SHP77 treated with DMSO at 0.1 percent for 48 hours (cell line): Measurements from ENCODE around the gene CSF2RB.

ENCODE experiments used
- DNase-seq: peaks from one replicate; lab custom pipeline; 2025; lab: John Stamatoyannopoulos, UW

The CSF2RB gene

DNA sequence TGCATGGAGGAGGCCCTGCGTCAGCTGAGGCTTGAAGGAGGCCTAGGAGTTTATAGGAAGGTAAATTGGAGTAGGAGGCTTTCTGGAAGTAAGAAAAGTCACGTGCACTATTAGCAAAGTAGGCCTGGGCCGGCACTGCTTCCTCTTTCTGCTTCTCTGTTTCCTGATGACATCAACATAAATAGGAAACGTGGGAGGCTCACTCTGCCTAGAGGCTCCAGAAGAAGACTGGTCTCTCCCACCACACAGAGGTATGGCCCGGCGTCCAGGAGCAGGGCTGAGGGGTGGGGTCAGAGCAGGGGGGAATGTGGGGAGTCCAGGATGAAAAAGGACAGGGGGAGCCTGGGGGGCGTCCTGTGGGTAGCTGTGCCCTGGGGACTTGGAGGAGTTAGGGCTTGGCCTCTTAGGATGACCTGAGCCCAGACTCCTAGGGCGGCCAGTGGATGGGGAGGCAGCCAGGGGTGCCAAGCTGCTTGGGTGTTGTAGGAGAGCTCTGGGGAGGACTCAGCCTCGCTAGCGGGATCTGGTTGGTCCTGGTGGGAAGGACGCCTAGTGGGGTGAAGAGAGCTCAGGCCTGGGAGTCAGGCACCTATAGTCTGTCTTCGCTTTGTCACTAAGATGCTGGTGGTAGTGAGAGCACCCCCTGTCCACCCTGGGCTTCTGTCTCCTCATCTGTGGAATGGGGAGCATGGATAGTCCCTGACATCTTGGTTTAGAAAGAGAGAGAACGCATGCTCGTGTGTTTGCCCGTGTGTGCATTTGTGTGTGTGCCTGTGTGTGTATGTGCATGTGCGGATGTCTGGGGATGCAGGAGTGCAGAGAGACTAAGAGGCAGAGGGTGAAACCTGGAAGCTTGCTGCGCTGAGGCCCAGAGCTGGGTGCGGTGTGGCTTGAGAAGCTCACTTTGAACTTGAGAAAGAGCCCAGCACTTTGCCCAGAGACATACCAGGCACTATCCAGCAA is at the start of gene CSF2RB:
TSS of gene CSF2RB (plus strand) at position 202 of the 963 bp plus-strand sequence. CDS start 8,580 bp downstream, outside the sequence.
- DNase-seq, result no peak

DNA sequence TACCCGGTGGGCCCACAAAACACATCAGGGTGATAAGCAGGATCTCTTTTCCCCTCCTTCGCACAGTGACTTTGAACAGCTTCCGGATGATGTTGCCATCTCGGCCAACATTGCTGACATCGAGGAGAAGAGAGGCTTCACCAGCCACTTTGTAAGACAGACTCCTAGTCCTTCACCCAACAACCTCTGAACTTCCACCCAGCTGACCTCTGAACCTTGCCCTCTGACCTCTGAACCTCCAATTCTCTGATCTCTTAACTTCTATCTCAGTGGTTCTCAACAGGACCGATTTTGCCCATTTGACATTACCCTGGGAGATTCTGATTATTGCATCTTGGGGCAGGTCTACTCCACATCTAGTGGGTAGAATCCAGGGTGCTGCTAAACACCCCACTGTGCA is 49.4 kb upstream of the CSF2RB start:
- no peak for DNase-seq

DNA sequence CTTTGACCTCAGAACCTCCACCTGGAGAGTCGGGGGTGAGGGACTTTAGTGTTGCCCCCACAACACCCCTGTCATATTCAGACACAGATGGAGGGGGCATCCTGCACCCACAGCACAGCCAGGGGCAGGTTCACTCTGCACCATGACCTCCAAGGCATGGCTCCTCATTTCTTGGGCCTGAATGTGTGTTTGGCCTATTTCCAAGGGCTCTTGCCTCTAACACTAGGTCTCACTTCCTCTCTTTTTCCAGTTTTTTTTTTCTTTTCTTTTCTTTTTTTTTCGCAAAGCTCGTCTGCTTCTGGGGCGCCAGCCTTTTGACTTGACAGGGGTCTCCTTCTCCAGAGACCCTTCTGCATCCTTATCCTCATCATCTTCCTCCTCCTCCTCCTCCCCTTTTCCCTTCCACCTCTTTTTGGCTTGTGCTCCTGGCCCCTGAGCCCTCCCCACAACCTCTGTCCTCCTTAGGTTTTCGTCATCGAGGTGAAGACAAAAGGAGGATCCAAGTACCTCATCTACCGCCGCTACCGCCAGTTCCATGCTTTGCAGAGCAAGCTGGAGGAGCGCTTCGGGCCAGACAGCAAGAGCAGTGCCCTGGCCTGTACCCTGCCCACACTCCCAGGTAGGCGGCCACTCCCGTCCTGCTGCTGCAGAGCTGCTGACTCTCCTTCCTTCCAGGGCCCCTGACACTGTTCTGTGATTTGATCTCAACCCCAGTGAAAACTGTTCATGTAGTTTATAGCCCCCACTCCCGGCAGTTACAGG is 48.8 kb upstream of the CSF2RB start:
- no peak for DNase-seq

DNA sequence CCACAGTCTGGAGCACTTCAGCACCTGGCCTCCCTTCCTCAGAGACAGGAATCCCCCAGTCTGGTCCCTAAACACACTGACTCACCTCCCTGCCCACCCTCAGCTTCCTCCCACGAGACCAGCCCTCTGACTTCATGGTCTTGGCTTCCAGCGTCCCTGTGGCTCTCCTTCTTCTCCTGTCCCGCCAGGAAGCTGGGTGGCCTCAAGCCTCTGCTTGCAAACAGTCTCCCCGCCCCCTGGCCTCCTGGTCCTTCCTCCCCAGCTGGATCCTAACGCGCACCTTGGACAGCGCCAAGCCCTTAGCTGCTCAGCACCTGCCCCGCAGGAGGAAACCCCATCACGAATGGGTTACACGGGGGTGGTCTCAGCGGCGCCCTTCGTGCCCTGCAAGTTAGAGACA is 48.1 kb upstream of the CSF2RB start:
- DNase-seq, result no peak

DNA sequence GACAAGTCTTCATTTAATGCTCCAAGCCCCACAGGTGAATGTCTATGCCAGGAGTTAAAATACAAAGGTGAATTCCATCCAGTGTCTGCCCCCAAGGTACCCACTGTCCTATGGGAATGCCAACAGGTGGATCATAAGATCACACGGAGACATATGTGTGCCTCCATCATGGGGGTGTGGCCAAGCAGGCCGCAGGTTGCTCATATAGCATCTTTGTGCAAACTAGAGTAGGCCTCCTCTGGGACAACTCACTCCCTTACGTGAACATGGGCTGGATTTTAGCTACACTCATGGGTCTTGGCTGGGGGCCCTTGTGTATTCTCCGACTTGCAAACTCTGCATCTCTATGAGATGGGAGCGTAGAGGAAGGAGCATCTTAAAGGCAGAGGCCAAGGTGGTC is 45.7 kb upstream of the CSF2RB start:
- no peak for DNase-seq

DNA sequence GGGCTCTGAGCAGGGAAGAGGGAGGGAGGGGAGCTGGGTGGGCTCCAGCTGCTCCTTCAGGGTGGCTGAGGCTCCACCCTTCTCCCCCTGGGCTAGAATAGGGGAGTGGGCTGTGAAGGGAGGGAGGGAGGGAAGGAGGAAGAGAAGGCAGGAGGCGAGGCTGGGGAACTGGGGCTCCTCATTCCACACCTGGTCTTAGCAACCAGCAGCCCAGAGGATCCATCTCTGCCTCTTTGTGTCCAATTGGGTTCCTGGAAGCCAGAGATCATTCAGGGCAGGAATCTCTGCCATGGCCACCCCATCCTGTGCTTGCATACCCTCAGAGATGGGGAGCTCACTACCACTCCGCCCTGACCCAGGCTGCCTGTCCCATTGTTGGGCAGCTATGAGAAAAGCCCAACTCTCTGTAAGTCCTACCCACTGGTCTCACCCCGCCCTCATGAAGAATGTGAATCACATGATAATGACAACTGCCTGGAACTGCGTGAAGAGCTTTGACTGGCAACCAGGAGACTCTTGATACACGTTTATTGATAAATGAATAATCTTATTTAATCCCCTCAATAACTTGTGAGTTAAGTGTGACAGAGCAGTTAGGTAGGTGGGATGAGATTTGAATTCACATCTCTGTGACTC is 44.8 kb upstream of the CSF2RB start:
- DNase-seq, result no peak

DNA sequence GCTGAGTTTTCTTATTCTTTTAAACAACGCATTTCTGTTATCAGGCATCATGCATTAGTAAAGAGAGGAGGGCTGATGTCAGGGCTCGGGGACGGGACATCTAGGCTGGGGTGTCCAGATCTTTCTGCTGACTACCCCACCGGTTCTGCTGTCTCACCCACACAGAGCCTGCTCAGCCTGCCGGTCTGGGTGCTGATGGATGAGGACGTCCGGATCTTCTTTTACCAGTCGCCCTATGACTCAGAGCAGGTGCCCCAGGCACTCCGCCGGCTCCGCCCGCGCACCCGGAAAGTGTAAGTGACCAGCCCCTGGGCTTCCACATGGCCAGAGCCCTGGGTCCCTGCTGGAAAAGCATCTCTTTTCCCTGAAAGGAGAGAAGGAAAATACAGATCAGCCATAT is 43.2 kb upstream of the CSF2RB start:
- DNase-seq, result no peak

DNA sequence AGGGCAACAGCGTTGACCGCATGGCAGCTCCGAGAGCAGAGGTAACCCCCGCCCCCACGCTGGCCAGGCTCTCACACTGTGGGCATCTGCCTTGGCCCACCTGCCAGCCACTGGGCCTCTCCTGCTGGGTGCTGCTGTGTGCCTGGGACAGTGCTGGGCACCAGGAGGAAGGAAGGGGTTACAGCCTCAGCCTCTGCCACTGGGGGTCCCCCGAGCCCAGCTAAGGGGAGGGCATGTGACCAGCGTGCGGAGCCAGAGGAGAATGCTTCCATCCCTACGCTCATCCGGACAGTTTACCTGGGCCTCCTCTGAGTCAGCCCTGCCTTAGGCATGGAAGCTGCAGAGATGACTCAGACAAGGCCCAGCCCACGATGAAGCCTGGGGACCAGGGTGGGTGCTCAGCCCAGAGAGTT is 41.8 kb upstream of the CSF2RB start:
- DNase-seq, result no peak

DNA sequence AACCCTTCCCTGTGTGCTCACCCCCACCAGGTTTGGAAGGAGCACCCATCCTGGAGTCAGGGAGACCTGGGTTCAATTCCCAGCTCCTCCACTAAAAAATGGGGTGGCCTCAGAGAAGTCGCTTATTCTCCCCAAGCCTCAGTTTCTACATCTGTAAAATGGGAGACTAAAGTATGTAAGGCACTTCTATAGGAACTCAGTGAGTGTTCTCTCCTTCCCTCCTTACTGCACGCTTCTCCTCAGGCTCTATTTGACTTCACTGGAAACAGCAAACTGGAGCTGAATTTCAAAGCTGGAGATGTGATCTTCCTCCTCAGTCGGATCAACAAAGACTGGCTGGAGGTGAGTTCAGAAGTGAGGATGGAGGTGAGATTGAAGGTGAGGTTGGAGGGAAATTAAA is 41.3 kb upstream of the CSF2RB start:
- no peak for DNase-seq

DNA sequence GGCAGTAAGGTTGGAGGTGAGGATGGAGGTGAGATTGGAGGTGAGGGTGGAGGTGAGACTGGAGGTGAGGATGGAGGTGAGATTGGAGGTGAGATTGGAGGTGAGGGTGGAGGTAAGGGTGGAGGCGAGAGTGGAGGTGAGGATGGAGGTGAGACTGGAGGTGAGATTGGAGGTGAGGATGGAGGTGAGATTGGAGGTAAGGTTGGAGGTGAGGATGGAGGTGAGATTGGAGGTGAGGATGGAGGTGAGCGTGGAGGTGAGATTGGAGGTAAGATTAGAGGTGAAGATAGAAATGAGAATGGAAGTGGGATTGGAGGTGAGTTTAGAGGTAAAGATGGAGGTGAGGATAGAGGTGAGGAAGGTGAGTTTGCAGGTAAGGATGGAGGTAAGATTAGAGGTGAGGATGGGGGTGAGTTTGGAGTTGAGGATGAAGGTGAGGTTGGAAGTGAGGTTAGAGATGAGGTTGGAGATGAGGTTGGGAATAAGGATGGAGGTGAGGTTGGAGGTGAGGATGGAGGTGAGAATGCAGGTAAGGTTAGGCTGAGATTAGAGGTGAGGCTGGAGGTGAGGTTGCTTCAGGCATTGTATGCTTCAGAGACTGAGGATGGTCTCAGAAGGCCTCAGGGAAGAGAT is 40.4 kb upstream of the CSF2RB start:
- no peak for DNase-seq

DNA sequence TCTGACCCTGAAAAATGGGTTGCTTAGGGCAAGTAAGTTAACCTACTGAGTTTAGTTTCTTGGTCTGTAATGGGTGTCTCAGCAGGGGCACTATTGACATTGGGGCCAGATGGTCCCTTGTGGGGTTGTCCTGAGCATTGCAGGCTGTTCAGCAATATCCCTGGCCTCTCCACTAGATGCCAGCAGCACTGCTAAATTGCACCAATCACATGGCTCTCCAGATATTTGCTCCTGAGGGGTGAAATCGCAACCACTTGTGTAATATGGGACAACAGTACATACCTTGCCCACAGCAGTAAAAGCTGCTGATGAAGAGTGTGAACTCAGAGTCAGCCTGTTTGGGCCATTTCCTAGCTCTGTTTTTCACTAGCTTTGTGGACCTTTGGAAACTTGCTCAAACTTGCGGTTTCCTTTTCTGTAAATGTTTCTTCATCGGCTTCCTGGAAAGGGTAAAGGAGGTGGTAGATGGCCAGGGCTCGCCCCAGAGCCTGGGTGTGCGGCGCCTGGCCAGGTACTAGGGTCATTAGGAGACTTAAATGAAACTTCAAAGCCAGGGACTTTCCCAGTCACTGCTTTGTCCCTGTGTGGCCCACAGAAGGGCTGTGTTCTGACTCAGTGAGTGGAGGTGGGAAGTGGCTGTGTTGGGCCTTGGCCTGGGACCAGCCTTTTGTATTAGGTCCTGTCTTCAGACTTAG is 39.7 kb upstream of the CSF2RB start:
- DNase-seq, result no peak

DNA sequence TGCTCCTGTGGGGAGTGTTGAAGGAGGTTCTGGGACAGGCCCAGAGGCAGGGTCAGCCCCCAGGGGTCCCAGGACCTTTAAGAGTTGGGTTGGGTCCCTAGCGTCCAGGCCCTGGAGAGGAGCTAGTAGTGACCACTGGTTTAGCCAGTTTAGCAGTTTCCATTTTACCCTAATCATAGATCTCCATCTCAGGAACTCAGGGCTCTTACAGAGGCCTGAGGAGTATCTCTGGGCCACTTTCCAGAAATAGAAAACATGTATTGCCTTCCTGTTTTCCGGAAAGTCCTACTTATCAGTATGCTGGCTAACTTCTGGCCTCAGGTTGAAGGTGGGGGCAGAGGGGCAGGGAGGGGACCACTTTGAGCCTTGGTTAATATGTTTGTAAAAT is 39.1 kb upstream of the CSF2RB start:
- no peak for DNase-seq

DNA sequence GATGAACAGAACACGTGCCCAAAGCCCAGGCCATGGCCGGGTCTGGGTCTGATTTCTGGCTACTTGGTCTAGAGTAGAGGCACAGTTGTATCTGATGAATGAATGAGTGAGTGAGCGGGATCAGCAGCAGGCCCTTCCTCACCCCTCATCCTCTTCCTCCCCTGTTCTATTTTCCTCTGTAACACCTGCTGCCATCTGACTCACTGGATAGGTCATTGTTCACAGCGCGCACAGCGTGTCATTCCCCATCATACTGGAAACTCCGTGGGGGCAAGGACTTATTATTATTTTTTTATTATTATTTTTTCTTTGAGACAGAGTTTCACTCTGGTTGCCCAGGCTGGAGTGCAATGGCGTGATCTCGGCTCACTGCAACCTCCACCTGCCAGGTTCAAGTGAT is 38.7 kb upstream of the CSF2RB start:
- no peak for DNase-seq

DNA sequence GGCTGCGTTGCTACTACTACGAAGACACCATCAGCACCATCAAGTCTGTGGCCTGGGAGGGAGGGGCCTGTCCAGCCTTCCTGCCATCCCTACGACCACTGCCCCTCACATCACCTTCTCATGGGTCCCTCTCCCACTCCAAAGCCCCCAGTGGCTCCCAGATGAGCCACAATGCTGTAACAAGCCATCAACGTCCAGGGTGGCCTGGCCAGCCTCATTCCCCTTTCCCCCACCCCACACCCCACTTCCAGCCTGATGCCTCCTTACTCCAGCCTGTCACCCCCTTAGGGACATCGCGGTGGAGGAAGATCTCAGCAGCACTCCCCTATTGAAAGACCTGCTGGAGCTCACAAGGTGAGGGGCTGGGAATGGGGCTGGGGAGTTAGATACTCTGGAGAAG is 37.7 kb upstream of the CSF2RB start:
- DNase-seq, result no peak

DNA sequence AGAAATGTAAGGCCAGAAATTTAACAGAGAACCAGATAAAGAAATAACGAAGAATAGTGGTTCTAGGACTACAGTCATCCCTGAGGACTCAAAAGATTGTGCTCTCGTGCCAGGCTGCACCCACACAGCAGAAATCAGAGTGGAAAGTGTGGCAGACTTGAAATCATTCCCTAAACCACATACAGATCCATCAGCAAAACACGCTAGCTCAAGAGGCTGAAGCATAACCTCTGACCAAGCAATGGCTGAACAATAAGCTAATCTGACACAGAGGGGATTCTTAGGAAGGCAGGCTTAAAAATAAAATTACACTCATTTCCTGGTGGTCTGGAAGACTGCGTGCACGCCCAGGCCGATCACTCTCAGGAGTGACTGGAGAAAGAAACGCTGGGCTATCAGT is 33.7 kb upstream of the CSF2RB start:
- no peak for DNase-seq

DNA sequence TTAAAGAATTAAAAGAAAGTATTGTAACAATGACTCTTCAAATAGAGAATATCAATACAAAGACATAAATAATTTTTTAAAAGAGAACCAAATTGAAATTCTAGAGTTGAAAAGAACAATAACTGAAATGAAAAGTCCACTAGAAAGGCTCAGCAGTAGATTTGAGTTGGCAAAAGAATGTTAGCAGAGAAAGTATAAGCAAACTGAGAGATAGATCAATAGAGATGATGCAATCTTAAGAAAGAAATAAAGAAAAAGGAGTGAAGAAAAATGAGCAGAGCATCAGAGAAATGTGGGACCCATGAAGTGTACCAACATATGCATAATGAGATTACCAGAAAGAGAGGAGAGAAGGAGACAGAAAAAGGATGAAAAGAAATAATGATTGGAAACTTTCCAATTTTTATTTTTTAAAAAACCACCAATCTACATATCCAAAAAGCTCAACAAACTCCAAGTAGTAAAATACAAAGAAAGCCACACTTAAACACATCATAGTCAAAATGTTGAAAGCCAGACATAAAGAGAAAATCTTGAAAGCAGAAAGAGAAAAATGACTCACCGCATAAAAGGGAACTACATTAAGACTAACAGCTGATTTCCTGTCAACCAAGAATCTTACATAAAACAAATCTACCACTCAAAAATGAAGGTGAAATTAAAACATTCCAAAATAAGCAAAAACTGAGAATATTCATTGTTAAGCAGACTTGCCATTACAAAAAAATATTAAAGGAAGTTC is 31.8 kb upstream of the CSF2RB start:
- no peak for DNase-seq

DNA sequence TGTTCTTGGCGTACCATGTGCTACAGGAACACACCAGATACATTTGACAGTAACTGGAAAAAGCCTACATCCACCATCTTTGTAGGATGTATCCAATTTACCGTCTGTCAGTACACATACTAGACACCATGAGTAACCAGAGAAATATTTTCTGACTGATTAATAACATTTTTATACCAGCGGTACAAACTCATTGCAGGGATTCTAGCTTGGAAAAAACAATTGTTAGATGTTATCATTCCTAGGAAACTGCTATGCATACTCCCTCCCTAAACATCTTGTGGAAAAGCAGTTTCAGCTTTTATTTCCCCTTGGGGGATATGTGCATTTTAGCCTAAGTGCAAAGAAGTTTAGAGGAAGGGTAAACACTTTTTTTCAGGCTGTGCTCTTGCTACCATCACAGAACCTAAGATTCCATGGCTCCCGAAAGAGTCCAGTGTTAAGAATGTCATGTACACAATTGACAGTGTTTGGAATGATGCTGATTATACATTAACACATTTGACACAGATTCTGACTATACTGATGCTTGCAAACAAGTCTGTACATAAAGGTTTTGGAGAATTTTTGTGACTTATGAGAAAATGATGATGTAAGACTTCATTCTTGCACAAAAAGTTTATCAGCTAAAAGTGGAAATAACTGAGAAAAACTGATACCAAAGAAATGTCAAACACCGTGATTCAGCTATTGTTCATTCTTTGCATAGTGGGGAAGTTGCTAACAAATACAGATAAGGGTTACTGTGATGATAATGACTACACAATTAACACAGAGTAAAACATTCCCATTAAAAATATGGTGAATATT is 28.9 kb upstream of the CSF2RB start:
- DNase-seq, result no peak

DNA sequence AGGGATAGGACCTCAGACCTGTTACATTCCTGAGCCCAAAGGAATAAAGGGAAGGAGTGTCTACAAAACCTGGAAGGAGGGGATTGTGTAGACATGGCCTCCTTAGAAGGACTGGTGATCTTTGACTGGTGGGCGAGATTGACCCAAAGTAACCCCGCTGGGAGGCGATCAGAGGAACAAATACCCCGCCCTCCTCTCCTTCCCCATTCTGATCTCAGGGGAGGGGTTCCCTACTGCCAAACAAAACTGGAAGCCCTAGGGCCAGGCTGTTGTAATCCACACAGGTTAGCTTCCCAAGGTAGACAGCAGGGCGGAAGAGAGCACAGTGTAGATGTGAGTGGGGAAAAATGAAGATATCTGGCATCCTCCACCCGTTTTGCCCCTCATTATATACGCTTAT is 28.0 kb upstream of the CSF2RB start:
- DNase-seq, result no peak

DNA sequence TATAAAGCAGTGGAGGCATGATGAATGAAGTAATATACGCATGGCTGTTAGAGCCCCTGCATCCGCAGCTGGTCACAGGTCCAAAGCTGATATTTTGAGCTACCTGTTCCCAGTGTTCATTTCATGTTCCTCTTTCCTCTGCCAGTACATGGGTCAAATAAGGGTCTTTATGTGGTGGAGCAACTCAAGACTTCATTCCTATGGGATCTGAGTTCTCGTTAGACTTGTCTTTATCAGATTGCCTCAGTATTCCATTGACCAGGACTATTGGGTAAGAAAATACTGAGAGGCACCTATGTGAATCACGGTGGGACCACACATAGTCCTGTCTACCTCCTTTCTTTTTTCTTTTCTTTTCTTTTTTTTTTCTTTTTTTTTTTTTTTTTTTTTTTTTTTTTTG is 27.4 kb upstream of the CSF2RB start:
- DNase-seq, result no peak

DNA sequence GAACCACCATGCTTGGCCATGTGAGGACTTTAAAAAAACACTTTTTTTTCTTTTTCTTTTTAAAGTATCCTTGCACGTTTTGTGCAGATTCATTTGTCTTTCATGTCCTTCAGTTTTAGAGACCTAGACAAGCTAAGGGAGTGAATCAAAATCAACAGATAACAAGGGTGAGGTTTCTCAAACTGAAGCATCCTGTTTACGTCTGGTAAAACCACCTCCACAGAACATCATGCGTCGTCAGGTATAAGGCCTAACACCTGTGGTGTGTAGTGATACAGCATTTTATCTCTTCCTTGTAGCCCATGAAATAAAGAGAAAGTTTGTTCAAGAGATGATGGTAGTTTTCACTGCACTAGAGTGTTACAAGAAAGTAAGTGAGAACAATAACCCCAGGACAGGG is 26.3 kb upstream of the CSF2RB start:
- no peak for DNase-seq
